Parathyroid adenoma (tissue), 2 donors: Measurements from ENCODE around the gene TMEM167B.

Source experiments
- H2AFZ ChIP-seq: fragments of 300-600 bp; sonication (generic); one replicate; pipeline ENCODE4 v1.7.0; 2017; ENCODE audit warnings: antibody characterized with exemption, mild to moderate bottlenecking
- H3K27ac ChIP-seq: fragments of 300-600 bp; sonication (generic); one replicate; pipeline ENCODE4 v1.7.0; 2017
- H3K27me3 ChIP-seq: fragments of 300-600 bp; sonication (generic); one replicate; pipeline ENCODE4 v1.7.0; 2017; ENCODE audit warnings: low read length; ENCODE audit not compliant: control insufficient read depth, insufficient read depth
- H3K36me3 ChIP-seq: fragments of 300-600 bp; sonication (generic); one replicate; pipeline ENCODE4 v1.7.0; 2017; ENCODE audit warnings: low read length; ENCODE audit not compliant: control insufficient read depth, insufficient read depth
- H3K4me1 ChIP-seq: fragments of 300-600 bp; sonication (generic); one replicate; pipeline ENCODE4 v1.7.0; 2017; ENCODE audit warnings: control low read depth
- H3K4me2 ChIP-seq: fragments of 300-600 bp; sonication (generic); one replicate; pipeline ENCODE4 v1.7.0; 2017; ENCODE audit warnings: low read length
- H3K4me3 ChIP-seq: fragments of 300-600 bp; sonication (generic); one replicate; pipeline ENCODE4 v1.7.0; 2017; ENCODE audit warnings: low read depth, low read length
- H3K79me2 ChIP-seq: fragments of 300-600 bp; sonication (generic); one replicate; pipeline ENCODE4 v1.7.0; 2017; ENCODE audit warnings: control low read depth
- H3K9ac ChIP-seq: fragments of 300-600 bp; sonication (generic); one replicate; pipeline ENCODE4 v1.7.0; 2017; ENCODE audit warnings: mild to moderate bottlenecking
- H3K9me3 ChIP-seq: fragments of 300-600 bp; sonication (generic); one replicate; pipeline ENCODE4 v1.7.0; 2017; ENCODE audit warnings: low read length; ENCODE audit not compliant: control insufficient read depth
- CTCF ChIP-seq: fragments of 300-600 bp; sonication (generic); IDR thresholded peaks from one replicate; pipeline ENCODE4 v1.7.0; 2017; ENCODE audit warnings: antibody characterized with exemption, mild to moderate bottlenecking
- donor health status: primary hyperparathyroidism.

TMEM167B gene

GRCh38 chr1:109111386-109112055, 21.0 kb downstream of the TMEM167B start:
- Histone ChIP-seq H3K27me3 (no peaks in the 10 kb centered on the region), H3K4me3 (no peak overlapping the region), H2AFZ (no peak overlapping the region), H3K79me2 (no peaks in the 10 kb centered on the region), H3K36me3 (no peaks in the 10 kb centered on the region), H3K9ac (no peak overlapping the region), H3K4me2 (no peak overlapping the region), H3K9me3 (no peaks in the 10 kb centered on the region), H3K27ac (no peak overlapping the region), H3K4me1 (peaks cover 3% of the 10 kb centered on the region)
- TF ChIP-seq CTCF: no peak

GRCh38 chr1:109112056-109112651, 21.6 kb downstream of the TMEM167B start:
- Histone ChIP-seq H2AFZ (peak overlapping the region; percentile 74), H3K4me2 (peak overlapping the region; percentile 48), H3K36me3 (no peaks in the 10 kb centered on the region), H3K79me2 (no peaks in the 10 kb centered on the region), H3K9me3 (no peaks in the 10 kb centered on the region), H3K9ac (no peak overlapping the region), H3K4me3 (peak overlapping the region; percentile 14), H3K27ac (peak overlapping the region; percentile 4), H3K27me3 (no peaks in the 10 kb centered on the region), H3K4me1 (peaks cover 3% of the 10 kb centered on the region)
- peak; percentile 22 for TF ChIP-seq CTCF

- peak overlapping the region; percentile 4 for H3K27ac ChIP-seq
- no peaks in the 10 kb centered on the region for H3K27me3 ChIP-seq
- peaks cover 5% of the 10 kb centered on the region for H3K4me1 ChIP-seq
- H3K36me3 ChIP-seq: no peaks in the 10 kb centered on the region
- peak overlapping the region; percentile 48 for H3K4me2 ChIP-seq
- H3K9me3 ChIP-seq: no peaks in the 10 kb centered on the region
- peak; percentile 89 for TF ChIP-seq CTCF
- no peaks in the 10 kb centered on the region for H3K79me2 ChIP-seq
- peak overlapping the region; percentile 74 for H2AFZ ChIP-seq
- peak overlapping the region; percentile 14 for H3K4me3 ChIP-seq
- H3K9ac ChIP-seq: no peak overlapping the region
Observed at GRCh38 chr1:109112652-109113285, 22.2 kb downstream of the TMEM167B start.

- Histone ChIP-seq H3K27ac (peak within 1 kb of the TSS; percentile 47), H3K4me3 (peak within 1 kb of the TSS; percentile 14), H3K36me3 (no peaks in the 10 kb centered on the region), H3K4me2 (peak within 1 kb of the TSS; percentile 58), H3K79me2 (no peaks in the 10 kb centered on the region), H2AFZ (peak within 1 kb of the TSS; percentile 74), H3K9me3 (no peaks in the 10 kb centered on the region), H3K4me1 (peaks cover 8% of the 10 kb centered on the region), H3K27me3 (no peaks in the 10 kb centered on the region), H3K9ac (no peak within 1 kb of the TSS)
- no peak for TF ChIP-seq CTCF
Observed at GRCh38 chr1:109113590-109114341, 23.2 kb downstream of the TMEM167B start, which contains the start of gene ELAPOR1. ELAPOR1 (plus strand) TSS chr1:109114115; CDS start chr1:109114184, 69 bp downstream.
